HG03196 (cell line): ENCODE data around the gene PTPRE.
A peak's percentile ranks its signal among the peaks of the same experiment; 100 is the strongest.

Experiments used
- ATAC-seq: cut with Tn5 transposase; IDR thresholded peaks from one replicate; pipeline ENCODE4 v1.9.1; 2021; ENCODE audit not compliant: unreplicated experiment

The PTPRE gene

GRCh38 chr10:128069351-128070051 is 162.6 kb downstream of the PTPRE start:
- peak; percentile 32 for ATAC-seq

GRCh38 chr10:128070161-128070560 is 163.3 kb downstream of the PTPRE start:
- no peak for ATAC-seq

- no peak for ATAC-seq
Observed at GRCh38 chr10:128070721-128071416, 164.0 kb downstream of the PTPRE start.

- ATAC-seq, result no peak
Observed at GRCh38 chr10:128071417-128071782, 164.5 kb downstream of the PTPRE start.

GRCh38 chr10:128072046-128072445 is 165.1 kb downstream of the PTPRE start:
- no peak for ATAC-seq

GRCh38 chr10:128072941-128073645 is 166.2 kb downstream of the PTPRE start:
- ATAC-seq, result no peak

GRCh38 chr10:128073890-128074289 is 167.0 kb downstream of the PTPRE start:
- no peak for ATAC-seq

GRCh38 chr10:128074589-128074988 is 167.7 kb downstream of the PTPRE start:
- ATAC-seq, result no peak

- no peak for ATAC-seq
Observed at GRCh38 chr10:128077155-128077875, 170.4 kb downstream of the PTPRE start.

- ATAC-seq, result no peak
Observed at GRCh38 chr10:128078136-128078969, 171.4 kb downstream of the PTPRE start.

GRCh38 chr10:128080231-128080630 is 173.3 kb downstream of the PTPRE start:
- ATAC-seq, result no peak

- ATAC-seq, result no peak
Observed at GRCh38 chr10:128080641-128081040, 173.7 kb downstream of the PTPRE start.

- ATAC-seq, result no peak
Observed at GRCh38 chr10:128081222-128081621, 174.3 kb downstream of the PTPRE start.

- no peak for ATAC-seq
Observed at GRCh38 chr10:128081720-128082119, 174.8 kb downstream of the PTPRE start.

- ATAC-seq, result no peak
Observed at GRCh38 chr10:128083191-128083895, 176.4 kb downstream of the PTPRE start.

GRCh38 chr10:128084364-128084763 is 177.5 kb downstream of the PTPRE start:
- no peak for ATAC-seq

- no peak for ATAC-seq
Observed at GRCh38 chr10:128084991-128085390, 178.1 kb downstream of the PTPRE start.

GRCh38 chr10:128086003-128086863 is 179.3 kb downstream of the PTPRE start:
- no peak for ATAC-seq
